HG02943 (cell line): ENCODE measurements around the gene HGF.
"Not testable (repeated sequence)": the region's sequence is repeated elsewhere in the genome, so short reads cannot be mapped to it uniquely, and the experiment has no call there.

Experiments
- ATAC-seq: cut with Tn5 transposase; IDR thresholded peaks from one replicate; pipeline ENCODE4 v1.9.1; 2021; ENCODE audit warnings: mild to moderate bottlenecking, low read depth, moderate library complexity; ENCODE audit not compliant: unreplicated experiment

Gene HGF

DNA sequence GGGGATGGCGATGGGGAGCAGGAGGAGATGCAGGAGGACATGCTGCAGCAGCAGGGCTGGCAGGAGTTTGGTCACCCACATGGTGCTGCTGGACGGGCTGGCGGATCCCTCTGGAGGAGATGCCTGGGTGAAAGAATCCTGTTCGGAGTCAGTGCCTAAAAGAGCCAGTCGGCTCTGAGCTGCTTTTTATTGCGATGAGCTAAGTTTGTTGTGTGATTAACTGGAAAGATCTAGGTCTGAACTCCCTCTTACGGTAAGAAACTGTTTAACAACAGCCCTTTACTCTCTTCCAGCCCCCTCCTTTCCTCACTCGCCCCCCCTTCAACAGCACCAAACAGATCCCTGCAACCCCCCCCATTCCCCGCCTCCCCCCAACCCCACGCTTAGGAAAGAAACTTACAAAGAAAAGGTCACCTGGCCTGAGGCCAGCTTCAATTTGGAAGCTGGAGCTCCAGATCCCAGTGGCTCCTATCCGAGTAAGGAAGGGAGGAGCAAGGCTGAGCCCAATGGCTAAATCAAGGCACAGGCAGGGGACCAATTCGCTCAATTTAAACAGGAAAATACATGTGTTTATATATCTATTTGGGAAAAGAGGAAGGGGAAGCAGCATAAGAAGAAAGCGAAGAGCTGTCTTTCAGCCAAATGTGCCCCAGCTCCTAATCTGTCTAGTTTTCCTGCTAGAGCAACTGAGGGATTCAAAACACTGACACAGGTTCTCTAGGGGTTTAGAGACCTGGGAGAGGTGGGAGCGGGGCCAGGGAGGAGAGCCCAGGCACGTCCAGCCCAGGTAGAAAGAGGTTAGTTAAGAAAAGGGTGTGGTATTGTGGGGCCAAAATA, at the start of gene HGF:
Gene HGF, minus strand, starts transcription at position 157 of the 837 bp plus-strand sequence. Its CDS starts 76 bp downstream, at position 81.
- ATAC-seq, result no peak

DNA sequence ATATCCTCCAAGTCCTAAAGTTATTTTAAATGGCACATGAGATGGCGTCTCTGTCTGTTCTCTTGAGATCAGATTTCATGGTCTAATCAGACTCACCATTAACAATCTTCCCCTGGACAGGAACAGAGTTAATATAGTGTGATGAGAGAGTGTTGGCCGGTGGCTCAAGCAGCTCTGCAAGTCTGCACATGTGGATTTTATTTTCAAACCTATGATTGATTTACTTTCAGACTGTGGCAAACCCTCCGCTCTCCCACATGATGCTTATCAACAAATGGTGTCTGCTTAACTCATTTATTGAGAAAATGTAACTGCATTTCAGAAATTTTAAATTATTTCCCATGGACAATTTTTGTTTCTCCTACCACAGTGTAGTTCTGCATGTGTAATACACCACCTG, 46.5 kb upstream of the HGF start:
- no peak for ATAC-seq

DNA sequence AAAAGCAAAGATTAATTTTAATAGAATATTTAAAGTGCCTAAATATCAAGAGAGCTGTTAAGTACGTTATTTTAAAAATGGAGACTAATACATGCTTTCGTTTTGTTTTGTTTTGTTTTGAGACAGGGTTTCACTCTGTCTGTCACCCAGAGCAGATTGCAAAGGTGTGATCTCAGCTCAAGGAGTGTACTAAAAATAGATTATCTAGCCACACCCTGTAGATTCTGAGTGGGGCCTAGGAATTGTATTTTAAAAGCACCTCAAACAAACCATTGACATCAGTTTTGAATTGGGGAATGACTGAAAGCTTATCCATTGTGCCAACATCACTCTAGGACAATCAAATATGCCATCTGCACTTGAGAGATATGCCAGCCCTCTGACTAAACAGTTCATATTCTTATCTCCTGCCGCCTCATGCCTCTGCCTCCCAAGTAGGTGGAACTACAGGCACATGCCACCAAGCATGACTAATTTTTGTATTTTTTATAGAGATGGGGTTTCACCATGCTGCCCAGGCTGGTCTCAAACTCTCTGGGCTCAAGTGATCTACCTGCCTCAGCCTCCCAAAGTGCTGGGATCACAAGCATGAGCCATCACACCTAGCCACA, 43.1 kb upstream of the HGF start:
- ATAC-seq, result peak; percentile 84

DNA sequence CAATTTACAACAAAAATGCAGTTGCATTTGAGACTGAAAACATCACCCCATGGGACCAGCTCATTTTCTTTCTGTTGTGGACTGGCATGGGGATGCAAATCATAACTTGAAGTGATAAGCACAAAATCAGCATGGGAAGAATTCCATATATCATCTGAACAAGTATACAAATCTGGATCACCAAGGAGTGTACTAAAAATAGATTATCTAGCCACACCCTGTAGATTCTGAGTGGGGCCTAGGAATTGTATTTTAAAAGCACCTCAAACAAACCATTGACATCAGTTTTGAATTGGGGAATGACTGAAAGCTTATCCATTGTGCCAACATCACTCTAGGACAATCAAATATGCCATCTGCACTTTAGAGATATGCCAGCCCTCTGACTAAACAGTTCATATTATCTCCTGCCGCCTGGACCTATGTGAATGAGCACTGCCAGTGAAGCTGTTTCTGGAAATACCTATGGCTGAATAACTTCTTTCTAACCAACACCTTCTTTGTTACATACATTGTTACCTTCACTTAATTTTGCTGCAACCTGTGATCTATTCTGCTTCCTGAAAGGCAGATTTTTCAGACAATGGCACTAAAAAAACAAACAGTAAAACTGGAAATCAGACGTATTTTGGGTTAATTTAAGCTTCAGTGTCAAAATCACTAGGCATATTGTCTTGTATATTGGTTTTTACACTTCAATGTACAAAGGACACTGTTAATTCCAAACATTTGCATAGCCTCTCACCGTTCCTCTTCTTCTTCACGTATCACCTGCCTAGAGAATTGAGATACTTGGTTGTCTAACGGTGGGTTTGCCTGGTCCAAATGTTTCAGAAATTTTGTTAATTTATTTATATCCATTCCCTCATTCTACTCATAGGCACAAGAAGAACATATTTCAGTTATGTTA, 42.4 kb upstream of the HGF start:
- peak; percentile 28 for ATAC-seq

DNA sequence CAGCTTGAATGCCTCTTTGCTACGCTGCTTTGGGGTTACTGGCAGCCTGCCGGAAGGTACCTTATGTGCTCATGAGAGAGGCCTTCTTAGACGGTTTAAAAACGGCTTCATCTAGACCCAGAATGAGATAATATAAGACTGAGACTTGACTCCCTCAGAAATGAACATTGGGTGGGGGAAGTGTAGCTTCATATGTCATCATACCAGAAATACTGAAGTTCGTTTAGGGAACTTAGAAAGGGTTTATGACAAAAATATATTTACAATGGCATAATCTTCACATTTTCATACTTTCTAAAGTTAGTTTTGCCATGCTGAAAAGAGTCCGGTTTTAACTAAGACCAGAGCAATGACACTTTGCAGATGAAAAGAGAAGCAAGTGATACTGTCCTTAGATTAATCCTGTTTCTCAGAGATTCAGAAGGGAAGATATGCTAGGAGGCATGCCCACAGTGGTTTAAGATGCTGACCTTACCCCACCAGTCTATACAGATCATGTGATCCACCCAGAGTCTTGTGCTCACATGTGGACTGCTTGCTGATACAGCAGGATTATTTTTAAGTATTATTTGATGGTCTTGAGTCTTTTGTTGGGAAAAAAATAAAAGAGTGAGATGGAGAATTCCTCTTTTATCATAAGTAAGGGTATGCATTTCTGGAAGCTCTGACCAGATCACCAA, 40.8 kb upstream of the HGF start:
- ATAC-seq, result no peak

DNA sequence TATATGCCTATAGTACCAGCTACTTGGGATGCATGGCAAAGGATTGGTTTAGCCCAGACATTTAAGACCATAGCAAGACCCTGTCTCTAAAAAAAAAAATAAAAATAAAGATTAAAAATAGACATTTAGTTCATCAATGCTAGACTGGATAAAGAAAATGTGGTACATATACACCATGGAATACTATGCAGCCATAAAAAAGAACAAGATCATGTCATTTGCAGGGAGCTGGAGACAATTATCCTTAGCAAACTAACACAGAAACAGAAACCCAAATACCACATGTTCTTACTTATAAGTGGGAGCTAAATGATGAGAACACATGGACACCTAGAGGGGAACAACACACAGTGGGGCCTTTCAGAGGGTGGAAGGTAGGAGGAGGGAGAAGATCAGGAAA, 38.5 kb upstream of the HGF start:
- ATAC-seq, result not testable (repeated sequence)

DNA sequence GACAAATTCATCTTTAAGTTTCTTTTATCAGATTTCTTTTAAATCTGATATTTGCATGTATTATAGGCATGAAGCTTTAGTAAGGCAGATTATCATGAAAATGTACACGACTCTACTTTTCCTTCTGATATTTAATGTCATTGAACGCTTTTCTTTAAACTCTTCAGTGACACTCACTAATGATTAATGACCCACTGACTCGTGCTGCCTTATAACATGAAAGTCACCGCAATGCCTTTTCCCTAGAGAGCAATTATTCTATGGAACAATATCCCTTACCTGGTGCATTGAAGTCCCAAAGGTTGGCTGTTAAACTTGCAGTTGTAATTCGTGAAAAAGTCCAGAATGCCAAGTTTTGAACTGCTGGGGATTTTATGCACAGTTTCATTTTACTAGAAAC, 33.4 kb upstream of the HGF start:
- no peak for ATAC-seq

DNA sequence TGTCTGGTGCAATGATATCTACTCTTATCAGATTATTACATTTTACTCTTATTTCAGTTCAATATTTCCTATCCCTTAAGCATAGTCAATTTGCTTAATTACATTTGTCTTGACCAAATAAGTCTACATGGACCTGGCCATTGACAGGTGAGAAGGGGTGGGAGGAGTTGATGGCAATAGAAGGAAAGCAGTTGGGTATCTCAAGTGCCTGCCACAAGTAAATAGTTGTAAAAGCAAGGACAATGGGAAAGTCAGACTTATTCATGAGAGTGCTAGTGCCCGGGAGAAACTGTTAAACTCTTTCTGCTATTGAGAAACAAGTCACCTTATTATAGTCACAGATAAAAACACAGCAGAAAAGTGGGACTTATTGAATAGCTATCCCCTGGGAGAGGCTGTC, 32.4 kb upstream of the HGF start:
- no peak for ATAC-seq

DNA sequence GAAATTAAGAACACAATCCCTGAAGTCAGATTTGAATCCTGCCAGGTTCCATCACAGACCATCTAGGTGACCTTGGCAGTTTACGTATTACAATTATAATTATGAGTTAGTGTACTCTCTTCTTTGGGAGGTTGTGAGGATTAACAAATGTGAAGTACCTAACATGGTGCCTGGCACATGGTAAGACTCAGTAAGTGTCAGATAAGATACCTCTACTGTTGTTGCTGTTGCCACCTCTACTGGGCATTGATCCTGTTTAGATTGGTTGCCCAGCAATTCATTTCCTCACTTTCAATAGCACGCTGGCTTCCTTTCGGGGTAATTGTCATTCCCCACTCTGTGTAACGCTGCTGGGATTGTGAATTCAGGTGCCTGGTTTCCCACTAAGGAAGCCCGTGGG, 31.7 kb upstream of the HGF start:
- no peak for ATAC-seq

DNA sequence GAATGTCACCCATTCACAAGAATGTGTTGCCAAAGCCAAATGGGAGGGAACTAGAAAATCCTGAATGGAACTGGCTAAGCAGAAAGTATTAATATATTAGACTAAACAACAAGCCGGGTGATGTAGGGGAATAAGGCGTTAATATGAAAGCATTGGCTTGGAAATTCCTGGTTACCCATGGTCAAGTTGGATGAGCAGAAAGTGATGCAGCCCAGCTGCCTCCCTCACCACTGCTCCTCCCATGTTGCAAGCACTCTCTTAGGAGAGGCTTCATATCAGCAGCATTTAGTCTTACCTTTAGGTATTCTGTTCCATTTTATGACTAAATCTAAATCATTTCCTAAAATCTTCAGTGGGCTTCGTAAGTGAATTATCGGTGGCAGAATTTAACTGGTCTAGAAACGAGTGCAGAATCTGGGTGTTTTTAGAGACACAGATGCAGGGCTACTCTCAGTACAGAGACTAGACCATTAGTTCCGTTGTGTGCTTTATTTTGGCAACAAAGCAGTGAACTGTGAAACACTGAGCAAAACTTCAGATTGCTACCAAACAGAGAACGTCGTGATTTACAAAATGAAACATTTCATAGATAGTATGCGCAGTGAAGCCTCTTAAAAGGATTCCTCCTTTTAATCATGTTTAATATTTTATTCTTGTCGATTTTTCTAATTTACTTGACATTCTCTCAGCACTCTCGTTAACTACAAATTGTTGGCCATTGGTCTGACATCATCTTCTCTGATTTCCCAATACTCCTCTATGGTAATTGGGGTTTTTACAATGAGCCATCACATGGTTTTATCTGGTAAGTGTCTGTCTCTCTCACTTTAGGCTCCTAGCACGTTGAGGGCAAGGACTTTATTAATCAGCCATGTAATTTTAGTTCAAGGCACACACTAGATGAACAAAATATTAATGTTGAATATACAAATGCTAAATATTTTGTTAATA, 22.0 kb upstream of the HGF start:
- no peak for ATAC-seq

DNA sequence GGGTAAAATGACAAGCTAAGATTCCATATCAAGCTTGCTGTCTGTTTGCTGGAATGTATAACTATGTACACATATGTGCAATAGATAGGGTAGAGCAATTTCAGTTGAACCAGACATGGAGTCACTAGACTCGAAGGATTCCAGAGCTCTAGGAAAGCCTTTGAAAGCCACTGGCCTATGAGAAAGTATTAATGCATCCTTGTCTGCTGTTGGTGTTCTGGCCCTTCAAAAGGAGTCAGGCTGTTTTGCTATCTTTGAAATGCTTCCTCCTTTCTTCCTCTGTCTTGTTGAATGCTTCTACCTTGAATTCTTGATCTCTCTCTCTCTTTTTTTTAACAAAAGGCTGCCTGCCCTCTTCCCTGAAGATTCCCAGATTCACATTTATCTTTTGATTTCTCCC, 20.8 kb upstream of the HGF start:
- no peak for ATAC-seq

DNA sequence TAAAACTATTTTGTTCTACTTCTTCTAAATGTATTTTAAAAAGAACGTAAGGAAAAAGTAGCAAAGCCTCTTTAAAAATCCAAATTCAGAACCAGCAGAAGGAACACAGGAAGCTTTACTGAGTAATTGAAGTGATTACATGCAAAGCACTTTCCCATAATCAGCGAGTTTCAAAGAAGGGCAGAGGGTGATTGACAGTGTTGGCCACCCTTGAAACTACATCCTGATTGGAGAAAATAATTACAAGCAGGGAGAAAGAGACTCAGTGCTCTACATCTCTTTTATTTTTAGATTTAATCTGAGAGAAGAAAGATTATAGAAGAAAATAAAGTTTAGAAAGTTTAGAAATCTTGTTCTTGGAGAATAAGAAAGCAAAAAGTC, 20.3 kb upstream of the HGF start:
- ATAC-seq, result no peak

DNA sequence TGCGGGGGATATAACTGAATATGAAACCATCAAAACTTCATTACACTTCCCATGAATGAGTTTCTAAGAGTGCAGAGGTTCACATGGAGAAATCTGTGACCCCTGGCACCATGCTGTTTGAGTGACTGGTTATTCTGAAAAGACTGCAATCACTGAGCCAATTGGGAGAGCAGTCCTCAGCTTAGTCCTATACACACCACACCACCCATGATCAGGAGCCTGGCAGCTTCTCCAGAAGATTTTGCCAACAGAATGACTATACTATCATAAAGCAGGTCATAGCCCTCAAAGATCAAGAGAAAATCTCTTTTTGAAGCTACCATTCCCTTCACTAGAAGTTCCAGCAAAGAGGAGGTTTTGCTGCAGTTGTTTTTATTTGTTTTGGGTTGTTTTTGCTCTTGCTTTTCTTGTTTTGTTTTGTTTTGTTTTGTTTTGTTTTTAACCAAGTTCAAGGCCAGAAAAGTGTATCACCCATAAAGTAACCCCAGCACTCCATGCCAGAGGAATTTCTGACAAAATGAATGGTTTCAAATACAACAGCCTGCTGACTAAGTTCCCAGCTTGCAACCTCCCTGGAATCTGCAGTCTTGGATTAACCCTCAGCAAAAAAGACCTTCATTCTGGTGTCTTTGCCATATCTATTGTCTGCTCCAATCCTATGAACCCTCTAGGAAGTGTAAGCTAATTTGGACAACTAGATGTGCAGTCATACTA, 19.7 kb upstream of the HGF start:
- no peak for ATAC-seq

DNA sequence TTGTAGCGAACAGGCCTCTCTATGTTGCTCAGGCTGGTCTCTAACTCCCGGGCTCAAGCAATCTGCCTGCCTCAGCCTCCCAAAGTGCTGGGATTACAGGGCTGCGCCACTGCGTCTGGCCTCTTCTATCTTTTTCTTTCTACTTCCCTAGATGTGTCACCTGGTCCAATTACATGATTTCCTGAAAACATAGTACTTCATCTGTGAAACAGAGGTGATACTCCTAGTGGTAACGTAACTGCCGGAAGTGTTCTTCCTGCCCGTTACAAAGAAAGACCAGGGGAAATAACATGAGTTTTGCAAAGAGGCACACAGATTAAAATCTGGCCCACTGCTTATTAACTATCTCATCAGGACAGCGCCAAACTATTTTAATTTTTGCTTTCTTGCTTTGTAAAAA, 18.4 kb upstream of the HGF start:
- no peak for ATAC-seq

DNA sequence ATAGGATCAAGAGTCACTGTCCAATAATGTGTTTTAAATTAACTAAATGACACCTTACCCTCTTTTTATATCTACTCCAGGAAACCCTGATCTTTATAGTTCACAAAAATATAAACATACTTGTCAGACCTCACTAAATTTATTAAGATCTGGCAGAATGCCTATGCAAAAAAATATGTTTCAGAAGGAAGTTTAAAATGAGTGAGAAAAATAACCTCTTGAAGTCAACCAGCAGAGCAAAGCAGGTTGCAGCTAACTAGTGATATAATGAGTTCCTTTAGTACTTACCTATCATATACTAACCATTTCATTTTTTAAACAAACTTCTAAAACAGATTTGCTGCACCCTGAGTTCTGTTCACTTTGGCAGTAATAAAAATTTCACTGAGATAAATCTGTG, 14.0 kb upstream of the HGF start:
- no peak for ATAC-seq

DNA sequence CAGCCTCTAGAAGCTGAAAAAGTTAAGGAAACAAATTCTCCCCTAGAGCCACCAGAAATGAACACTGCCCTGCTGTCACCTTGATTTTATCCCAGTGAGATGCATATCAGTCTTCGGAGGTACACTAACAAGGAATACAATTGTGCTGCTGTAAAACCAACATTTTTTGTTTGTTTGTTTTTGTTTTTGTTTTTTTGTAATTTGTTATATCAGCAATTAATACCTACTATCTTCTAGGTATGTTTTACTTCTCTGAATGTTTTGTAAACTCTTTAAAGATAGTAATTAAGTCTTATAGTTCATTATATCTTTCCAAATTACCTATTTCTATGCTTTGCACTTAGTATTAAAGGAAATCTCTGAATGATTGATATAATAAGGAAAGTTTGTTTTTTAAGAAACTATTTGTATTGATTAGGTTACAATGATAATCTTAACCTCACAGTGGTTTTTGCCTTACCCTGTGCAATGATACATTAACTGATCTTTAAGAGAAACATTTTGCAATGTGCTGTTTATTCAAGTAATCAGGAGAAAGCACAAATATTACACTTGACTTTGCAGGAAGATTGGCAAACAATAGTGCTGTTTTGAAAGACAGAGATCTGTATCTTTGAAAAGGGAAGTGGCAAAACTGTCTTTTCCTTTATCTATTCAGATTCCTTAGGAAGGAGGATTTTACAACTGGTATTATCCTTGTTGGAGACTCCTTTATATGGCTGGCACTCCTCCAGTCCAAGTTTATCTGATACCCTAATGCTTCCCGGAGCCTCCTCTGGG, 11.3 kb upstream of the HGF start:
- no peak for ATAC-seq

DNA sequence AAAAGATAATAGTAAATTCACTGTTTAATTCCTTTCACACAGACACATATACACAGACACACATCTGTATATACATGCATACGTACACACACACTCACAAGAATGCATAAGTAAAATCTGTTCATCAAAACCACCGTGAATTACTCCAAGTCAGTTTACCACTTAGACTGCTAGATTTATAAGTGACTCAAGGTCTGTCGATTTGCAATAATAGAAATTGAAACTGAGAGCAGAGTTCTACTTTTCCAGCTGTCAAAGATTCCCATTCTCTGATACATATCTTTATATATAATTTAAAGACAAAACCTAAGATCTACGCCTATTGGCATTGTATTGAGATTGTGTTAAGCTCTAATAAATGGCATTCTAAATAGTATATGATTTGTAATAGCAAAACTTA, 9.9 kb upstream of the HGF start:
- ATAC-seq, result no peak

DNA sequence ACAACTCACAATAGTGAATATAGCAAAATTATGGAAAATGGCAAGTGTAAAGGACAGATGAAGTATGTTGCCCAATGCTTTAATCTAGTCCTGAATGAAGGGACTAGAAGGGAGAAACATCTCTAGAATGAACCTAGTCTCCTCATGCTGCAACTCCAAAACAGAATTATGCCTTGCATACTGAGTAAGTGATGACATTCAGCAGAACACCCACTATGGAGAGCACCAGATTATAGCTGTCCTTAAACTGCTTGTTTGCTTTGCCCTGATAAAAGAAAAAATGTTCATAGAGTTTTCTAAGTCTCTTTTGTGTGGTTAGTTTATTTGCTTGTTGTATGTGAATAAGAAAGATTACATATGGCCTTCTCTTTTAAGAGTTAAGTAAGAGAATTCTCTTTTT, 7.8 kb upstream of the HGF start:
- ATAC-seq, result no peak
